OCI-LY3 (cell line): Measurements from ENCODE around the gene SLC7A6OS.

Source experiments
- H2AFZ ChIP-seq: fragments of 200-600, 300-600 bp; shearing (Covaris generic); 2 replicates; pipeline ENCODE4 v1.6.0; 2014; ENCODE audit warnings: antibody characterized with exemption, low read depth, low read length
- H3K27ac ChIP-seq: fragments of 200-600, 300-600 bp; sonication (generic); 2 replicates; pipeline ENCODE4 v1.5.1; 2014; ENCODE audit warnings: mild to moderate bottlenecking, low read length, moderate library complexity, mixed read lengths
- H3K27me3 ChIP-seq: fragments of 200-600, 300-600 bp; sonication (generic); 2 replicates; pipeline ENCODE4 v1.6.1; 2014; ENCODE audit warnings: low read depth, low read length, mixed read lengths
- H3K36me3 ChIP-seq: fragments of 200-600, 300-600 bp; sonication (generic); replicated peaks from 2 replicates; pipeline ENCODE3; 2014; ENCODE audit warnings: low read depth, low read length, mixed read lengths
- H3K4me1 ChIP-seq: fragments of 300-600, 200-600 bp; sonication (generic); 2 replicates; pipeline ENCODE4 v1.6.1; 2014; ENCODE audit warnings: low read length, mixed read lengths
- H3K4me2 ChIP-seq: fragments of 200-600, 300-600 bp; sonication (generic); 2 replicates; pipeline ENCODE4 v1.6.1; 2014; ENCODE audit warnings: low read length, mixed read lengths
- H3K4me3 ChIP-seq: fragments of 300-600, 200-600 bp; sonication (generic); 2 replicates; pipeline ENCODE4 v1.5.1; 2014; ENCODE audit warnings: antibody characterized with exemption, mild to moderate bottlenecking, low read length, moderate library complexity
- H3K79me2 ChIP-seq: fragments of 300-600, 200-600 bp; shearing (Covaris generic); 2 replicates; pipeline ENCODE4 v1.6.1; 2014; ENCODE audit warnings: mild to moderate bottlenecking, low read length, mixed read lengths
- H3K9ac ChIP-seq: fragments of 300-600, 200-600 bp; shearing (Covaris generic); 2 replicates; pipeline ENCODE4 v1.6.0; 2014; ENCODE audit warnings: mild to moderate bottlenecking, low read length, moderate library complexity
- H3K9me3 ChIP-seq: fragments of 200-600, 300-600 bp; shearing (Covaris generic); 2 replicates; pipeline ENCODE4 v1.6.1; 2014; ENCODE audit warnings: low read length, mixed read lengths; ENCODE audit not compliant: insufficient read depth
- H4K20me1 ChIP-seq: fragments of 200-600, 300-600 bp; sonication (generic); 2 replicates; pipeline ENCODE4 v1.6.1; 2016; ENCODE audit warnings: low read length, mixed read lengths; ENCODE audit not compliant: insufficient read depth
- CTCF ChIP-seq: fragments of 200-600, 300-600 bp; sonication (generic); IDR thresholded peaks from 2 replicates; pipeline ENCODE4 v1.5.1; 2014; ENCODE audit warnings: antibody characterized with exemption, low read length, low read depth
- EZH2phosphoT487 ChIP-seq: fragments of 200-600 bp; shearing (Covaris generic); IDR thresholded peaks from 2 replicates; pipeline ENCODE4 v1.6.1; 2018; ENCODE audit warnings: antibody characterized with exemption, mixed run types, low read depth

Gene SLC7A6OS

DNA sequence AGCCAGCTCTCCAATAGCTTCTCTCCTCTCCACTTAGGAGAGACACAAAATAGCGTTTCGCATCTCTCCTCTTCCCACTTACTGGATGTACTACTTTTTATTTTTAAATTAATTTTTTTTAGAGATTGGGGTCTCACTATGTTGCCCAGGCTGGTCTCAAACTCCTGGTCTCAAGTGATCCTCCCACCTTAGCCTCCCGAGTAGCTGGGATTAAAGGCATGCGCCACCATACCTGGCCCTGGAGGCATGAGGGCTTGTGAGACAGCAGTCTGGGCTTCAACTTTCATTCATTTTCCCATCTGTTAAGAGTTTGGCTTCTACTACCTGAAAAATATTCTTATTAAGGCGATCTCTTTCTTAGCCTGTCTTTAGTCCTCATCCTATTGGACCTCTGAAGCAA, 18.3 kb downstream of the SLC7A6OS start:
- Histone ChIP-seq H3K4me2 (no peak overlapping the region), H4K20me1 (no peaks in the 10 kb centered on the region), H3K36me3 (peaks cover 51% of the 10 kb centered on the region), H3K9ac (no peak overlapping the region), H3K79me2 (no peaks in the 10 kb centered on the region; the same call in 1 of the 2 replicates), H3K4me3 (no peak overlapping the region), H3K27ac (no peak overlapping the region), H3K9me3 (no peaks in the 10 kb centered on the region), H3K4me1 (peaks cover 14% of the 10 kb centered on the region), H2AFZ (no peak overlapping the region), H3K27me3 (no peaks in the 10 kb centered on the region)
- TF ChIP-seq CTCF (no peak), EZH2phosphoT487 (no peak)

- TF ChIP-seq CTCF (no peak), EZH2phosphoT487 (no peak)
- Histone ChIP-seq H3K4me1 (peaks cover 19% of the 10 kb centered on the region), H3K79me2 (peaks cover 6% of the 10 kb centered on the region), H3K27ac (no peak overlapping the region), H3K4me3 (no peak overlapping the region), H4K20me1 (no peaks in the 10 kb centered on the region), H3K9ac (no peak overlapping the region), H2AFZ (no peak overlapping the region), H3K9me3 (no peaks in the 10 kb centered on the region), H3K36me3 (peaks cover 50% of the 10 kb centered on the region), H3K27me3 (no peaks in the 10 kb centered on the region), H3K4me2 (no peak overlapping the region)
Measured at GRCh38 chr16:68291227-68291626, 19.5 kb downstream of the SLC7A6OS start.

DNA sequence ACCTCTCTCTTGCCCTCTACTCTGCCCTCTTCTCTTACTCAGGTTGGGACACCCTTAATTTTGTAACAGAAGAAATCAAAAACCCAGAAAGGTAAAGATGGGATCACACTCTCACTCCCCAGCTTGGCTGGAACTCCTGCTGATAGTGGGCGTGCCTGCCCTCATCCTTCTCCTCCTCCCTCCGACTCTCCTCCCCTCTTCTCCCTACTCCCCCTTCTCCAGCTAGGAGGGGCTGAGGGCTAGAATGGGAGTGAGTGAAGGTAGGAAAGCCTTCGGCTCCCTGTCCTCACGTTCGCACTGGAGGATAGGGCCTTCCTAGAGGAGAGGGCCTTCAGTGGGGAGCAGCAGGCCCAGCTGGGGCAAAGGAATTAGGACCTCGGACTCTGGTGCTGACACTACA, 20.3 kb downstream of the SLC7A6OS start:
- Histone ChIP-seq H3K4me3 (no peak overlapping the region), H3K4me1 (peaks cover 26% of the 10 kb centered on the region), H3K9me3 (no peaks in the 10 kb centered on the region), H2AFZ (no peak overlapping the region), H3K36me3 (peaks cover 52% of the 10 kb centered on the region), H3K27me3 (no peaks in the 10 kb centered on the region), H3K9ac (no peak overlapping the region; the same call in 1 of the 2 replicates), H3K4me2 (no peak overlapping the region), H4K20me1 (no peaks in the 10 kb centered on the region), H3K27ac (peak overlapping the region; percentile 55; the same call in 1 of the 2 replicates), H3K79me2 (peaks cover 13% of the 10 kb centered on the region)
- no peak for TF ChIP-seq EZH2phosphoT487
- TF ChIP-seq CTCF = no peak

- Histone ChIP-seq H3K4me1 (peaks cover 33% of the 10 kb centered on the region), H3K9me3 (no peaks in the 10 kb centered on the region), H3K9ac (peak overlapping the region; percentile 27; the same call in 1 of the 2 replicates), H3K4me2 (peak overlapping the region; percentile 51), H3K4me3 (0 out of 2 replicates have a peak overlapping the region, but pooled peaks have one; percentile 7), H3K27me3 (no peaks in the 10 kb centered on the region), H3K27ac (peak overlapping the region; percentile 55), H3K36me3 (peaks cover 48% of the 10 kb centered on the region), H3K79me2 (peaks cover 15% of the 10 kb centered on the region), H4K20me1 (0 out of 2 replicates have a peak, but pooled peaks cover under 1% of the 10 kb centered on the region), H2AFZ (no peak overlapping the region)
- no peak for TF ChIP-seq EZH2phosphoT487
Measured at GRCh38 chr16:68289621-68290329, 21.0 kb downstream of the SLC7A6OS start.
